Kidney glomerular epithelial cell (primary cell): ENCODE data around the gene PTPRD.

ENCODE experiments used
- DNase-seq: peaks from one replicate; lab custom pipeline; 2025; lab: John Stamatoyannopoulos, UW

PTPRD gene

DNA sequence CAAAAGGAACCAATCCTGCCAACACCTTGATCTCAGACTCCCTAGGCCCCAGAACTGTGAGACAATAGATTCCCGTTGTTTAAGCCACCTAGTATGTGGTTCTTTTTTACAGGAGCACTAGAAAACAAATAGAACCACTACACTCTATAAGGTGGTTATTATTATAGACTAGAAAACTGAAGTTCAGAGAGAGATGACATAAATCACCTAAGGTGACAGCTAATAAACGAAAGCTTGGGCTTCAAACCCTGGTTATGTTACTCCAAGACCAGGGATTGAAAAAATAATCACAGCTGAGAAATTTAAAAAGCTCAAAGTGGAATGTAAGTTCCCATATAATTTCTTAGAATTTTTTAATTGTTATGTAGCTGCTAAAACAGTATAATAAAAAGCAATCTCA, 2097.1 kb downstream of the PTPRD start:
- DNase-seq: no peak

- no peak for DNase-seq
Observed at GRCh38 chr9:8514760-8515159, 2098.0 kb downstream of the PTPRD start.

- DNase-seq: no peak
Observed at GRCh38 chr9:8508671-8509290, 2104.0 kb downstream of the PTPRD start.

GRCh38 chr9:8494571-8494970, 2118.2 kb downstream of the PTPRD start:
- no peak for DNase-seq

- DNase-seq: no peak
Observed at GRCh38 chr9:8492679-8493078, 2120.1 kb downstream of the PTPRD start.

DNA sequence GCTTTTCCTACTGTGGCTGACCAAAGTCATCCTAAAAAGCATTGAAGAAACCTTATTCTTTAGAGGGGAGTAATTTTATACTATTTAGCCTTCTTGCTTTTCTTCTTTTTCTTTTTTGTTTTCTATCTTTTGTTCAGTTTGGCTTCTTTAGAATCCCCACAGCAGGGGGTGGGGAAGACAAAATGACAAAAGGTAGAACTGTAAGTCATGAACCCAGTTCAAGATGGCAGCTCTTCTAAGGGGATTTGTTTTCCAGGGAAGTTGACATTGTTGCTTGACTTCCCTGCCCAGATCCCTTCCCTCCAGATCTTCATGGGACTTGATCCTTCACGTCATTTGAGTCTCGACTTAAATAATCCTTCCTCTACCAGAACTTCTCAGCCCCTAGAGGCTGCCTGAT, 2120.8 kb downstream of the PTPRD start:
- no peak for DNase-seq

DNA sequence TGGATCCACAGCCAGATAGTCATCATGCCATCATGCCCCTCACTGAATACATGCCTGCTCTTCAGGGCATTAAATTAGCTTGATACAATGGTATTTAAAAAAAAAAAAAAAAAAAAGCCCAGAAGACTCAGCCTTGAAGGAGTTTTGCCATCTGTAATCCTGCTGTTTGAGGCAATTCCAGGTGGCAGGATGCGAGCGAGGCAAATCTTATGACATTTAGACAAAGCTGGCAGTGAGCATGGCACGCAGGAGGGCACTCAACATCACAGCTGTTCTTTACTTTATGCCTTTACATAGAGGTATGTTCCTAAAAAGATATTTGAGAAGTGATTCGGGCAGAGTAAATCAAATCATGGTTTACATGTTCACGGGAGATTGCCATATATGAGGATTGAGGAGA, 2121.2 kb downstream of the PTPRD start:
- no peak for DNase-seq

DNA sequence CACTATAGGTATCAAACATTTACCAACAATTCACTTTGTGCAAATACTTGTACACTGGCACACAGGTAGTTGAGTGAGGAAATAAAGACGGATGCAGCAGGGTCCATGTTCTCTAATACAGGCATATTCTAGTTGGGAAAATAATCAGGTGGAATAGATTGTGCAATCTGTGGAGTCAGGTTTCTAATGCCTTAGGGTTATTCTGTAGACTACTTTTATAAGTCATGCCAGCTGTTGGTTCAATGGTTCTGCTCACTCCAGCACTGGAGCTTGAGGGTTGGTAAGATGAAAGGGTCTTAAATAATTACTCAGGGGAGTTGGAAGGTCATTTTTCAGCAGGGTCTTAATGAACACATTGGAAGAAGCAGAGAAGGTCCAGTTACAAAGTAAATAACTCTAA, 2123.0 kb downstream of the PTPRD start:
- no peak for DNase-seq

DNA sequence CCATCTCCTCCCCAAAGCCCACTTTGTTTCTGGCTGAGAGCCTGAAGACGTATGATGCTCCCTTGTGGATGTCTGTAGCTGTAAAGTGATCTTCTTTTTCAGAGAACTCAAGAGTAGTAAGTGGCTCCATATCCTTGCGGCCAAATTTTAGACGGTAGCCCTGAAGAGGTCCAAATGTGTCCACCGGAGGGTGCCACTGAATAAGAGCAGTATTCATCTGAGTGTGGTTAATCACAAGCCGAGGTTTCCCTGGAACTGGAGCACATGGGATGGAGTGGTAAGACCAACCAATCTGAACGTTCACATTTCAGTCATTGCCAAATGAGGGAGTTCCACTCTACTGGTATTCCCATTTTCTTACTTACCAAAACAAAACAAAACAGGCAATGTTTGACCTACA, 2126.7 kb downstream of the PTPRD start:
- peak; percentile 14 for DNase-seq

DNA sequence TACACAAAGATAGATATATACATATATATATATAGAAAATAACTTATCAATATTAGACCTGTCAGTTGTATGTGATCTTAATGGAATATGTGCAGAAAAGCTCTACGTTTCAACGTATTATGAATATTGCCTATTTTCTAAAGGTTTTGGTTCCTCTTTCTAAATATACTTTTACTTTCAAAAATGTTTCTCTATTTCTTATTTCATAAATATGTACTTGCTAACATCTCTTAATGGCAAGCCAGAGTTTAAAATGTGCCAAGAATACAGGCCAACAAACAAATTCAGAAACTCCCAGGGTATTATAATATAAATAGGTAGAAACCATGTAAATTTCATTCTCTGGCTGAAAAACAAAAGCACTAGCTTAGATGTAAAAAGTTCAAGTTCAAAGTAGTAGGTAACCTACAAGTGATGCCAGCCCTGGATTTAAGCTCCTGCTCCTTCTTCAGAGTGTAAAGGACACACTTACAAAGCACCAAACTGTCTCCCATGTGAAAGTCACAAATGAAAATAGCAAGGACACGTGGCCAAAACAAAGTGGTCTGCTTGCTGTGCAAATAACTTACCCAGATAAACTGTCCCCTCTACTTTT, 2128.1 kb downstream of the PTPRD start:
- no peak for DNase-seq

- DNase-seq: no peak
Observed at GRCh38 chr9:8477450-8477849, 2135.4 kb downstream of the PTPRD start.

GRCh38 chr9:8474937-8475336, 2137.9 kb downstream of the PTPRD start:
- DNase-seq: no peak

DNA sequence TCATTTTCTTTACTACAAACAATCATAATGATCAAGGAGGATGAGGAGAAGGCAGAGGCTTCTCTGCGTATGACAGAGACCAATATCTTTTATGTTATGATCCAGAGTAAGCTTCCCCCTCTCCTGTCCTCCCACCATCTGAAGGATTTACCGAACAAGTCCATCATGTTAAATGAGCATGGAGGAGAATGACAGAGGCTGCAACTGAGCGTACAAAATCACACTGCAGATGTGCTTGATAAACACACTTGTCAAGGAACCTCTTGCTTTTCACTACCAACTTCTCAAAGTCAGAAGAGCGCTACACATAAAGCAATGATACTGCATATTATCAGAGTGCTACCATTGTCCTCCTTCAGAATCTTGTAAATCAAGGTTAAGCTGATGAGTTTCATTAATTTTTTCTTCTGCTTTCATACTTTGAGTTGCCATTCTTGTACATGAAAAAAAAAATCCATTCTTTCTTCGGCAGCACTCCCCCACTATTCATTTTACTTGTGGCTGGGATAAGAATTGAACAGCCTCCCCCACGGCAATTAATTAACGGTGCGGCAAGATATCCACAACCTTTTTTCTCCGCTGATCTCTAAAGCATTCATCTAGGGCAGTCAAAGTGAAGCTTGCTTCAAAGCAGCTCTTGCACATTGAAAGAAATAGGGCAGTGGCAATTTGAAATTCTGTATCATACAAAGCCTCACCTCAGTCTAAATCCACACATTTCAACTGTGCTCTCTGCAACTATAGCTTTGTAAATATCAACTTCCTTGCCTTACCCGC, 2139.4 kb downstream of the PTPRD start:
- DNase-seq: no peak

DNA sequence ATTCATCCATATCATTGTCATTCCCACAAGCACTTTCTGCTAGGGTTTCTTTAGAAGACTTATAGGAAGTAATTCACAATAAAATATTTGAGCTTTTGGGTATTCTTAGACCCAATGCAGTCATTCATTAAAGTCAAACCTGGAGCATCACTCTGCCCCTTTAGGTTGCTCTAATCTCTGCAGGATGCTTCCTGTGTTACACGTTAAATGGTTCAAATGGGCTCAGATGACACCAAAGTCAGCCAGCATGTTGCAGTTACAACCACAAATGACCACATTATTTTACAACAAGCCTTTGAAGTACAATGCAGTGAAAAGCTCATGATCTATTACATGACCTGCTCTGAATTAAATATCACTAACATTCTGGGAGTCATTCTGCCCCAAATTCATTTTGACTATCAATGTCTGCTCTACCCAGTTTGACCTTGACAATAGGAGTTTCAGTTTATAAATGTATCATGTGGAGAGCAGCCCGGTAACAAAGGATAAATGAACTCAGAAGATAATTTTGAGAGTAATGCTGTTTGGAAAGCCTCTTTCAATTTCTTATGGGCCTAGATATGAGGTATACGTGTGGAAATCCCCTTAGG, 2144.7 kb downstream of the PTPRD start:
- DNase-seq: no peak

GRCh38 chr9:8457816-8458215, 2155.0 kb downstream of the PTPRD start:
- DNase-seq: no peak

DNA sequence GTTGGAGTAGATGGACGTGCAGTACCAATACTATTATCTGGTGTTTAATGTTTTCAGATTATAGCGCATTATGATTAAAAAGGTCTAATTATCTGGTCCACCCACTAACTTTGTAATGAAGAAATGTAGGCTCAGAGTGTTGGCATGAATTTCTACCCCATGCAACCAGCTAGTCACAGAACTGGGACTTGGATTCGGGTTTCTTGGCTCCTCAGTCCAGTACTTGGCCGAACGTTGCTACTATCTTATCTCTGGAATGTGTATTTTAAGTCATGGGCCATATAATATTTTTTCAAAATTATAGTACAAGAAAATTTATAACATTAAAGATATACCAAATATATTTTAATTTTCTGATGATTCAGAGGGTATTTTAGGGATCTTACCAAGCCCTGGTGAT, 2155.7 kb downstream of the PTPRD start:
- no peak for DNase-seq

DNA sequence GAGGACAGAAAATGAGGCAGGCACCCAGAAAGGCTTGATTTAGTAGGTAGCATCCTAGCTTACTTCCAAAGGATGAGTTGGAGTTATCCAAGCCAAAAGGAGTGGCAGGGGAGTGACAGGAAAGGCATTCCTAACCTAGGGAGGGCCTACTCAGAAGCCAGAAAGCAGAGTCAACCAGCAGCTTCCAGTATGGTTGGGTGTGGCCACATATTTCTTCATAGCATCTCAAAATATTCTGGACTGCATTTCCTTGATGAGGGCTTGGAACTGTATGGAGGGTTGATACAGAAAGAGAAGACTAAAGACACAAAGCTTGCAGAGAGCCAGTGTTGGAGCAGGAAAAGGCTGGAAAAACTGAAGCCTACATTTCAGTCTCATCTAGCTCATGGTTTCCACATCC, 2156.5 kb downstream of the PTPRD start:
- DNase-seq: no peak

DNA sequence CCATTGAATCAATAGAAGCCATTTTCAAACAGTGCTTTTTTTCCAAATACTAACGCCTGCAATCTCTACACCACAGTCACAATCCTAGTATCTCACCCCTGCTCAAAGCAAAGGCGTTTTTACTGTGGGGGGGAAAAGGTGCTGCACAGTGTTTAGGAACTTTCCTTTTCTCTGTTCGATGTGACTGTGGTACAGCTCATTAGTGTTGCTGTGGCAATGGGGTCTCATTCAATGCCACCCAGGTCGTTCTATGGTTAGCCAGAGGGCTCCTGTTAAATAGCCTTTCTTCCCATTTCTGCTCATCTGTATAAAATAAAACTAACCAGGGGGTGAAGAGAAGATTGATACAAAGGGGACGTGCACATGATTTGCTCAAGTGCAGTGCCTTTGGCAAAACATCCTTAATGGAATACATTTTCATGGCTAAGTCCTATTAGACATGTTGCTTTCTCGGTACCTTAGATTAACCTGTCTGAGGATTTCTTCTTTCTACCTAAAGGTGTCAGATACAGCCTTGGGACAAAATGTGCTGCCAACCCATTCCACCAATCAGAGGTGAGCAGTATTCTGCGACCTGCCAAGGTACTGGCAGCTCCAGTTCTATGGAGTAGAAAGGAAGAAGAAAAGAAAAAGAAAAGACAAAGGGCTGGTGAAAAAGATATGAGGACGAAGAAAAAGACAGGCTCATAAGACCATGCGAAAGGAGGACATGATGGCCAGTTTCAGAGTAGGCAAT, 2161.8 kb downstream of the PTPRD start:
- no peak for DNase-seq

GRCh38 chr9:8448226-8448625, 2164.6 kb downstream of the PTPRD start:
- DNase-seq: no peak

- no peak for DNase-seq
Observed at GRCh38 chr9:8447601-8448000, 2165.2 kb downstream of the PTPRD start.

DNA sequence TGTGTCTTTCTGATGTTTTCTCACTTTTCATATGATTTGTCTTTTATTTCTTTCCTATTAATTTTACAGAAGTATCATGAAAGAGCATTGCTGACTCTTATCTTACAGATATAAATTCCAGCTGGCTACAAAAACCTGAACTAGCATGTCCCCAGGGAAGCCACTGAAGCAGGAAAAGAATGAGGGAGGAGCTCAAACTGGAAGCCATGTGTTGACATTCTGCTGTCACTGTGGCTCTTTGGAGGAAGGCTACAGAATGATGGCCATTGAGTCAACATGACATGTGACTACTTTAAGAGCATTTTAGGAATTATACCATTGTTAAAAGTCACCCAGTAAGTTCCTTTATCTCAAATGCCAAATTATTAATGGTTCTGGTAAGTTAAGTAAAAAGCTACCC, 2174.9 kb downstream of the PTPRD start:
- no peak for DNase-seq

DNA sequence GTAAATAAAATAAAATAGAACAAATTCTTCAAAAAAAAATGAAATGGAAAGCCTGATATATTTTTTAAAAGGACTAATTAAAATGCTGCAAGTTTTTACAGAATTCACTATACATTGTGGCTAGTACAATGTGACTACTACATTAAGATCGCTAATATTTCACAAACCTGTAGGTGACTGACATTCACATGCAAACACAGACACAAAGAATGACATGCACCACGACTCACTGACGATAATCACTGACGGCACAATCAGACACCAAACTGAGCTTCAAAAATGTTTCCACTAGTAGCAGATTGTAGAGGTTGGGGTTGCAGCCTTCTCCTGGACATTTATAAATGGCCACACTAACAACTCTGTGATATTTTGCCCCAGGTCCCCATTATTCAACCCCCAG, 2175.5 kb downstream of the PTPRD start:
- DNase-seq: no peak
